H1 (cell line): ENCODE results near the gene MT1G.
A peak's percentile ranks its signal among the peaks of the same experiment; 100 is the strongest.

Experiments
- CTCF ChIP-seq, 3 experiments: IDR thresholded peaks; 1 replicate in 2 of 3; 2 replicates in 1 of 3; pipeline versions ENCODE4 v1.5.1 to v1.6.1; 2011; ENCODE audit warnings: low read length in 3 of 3, mild to moderate bottlenecking in 3 of 3, inconsistent platforms in 2 of 3, low read depth in 1 of 3, moderate library complexity in 1 of 3; ENCODE audit not compliant: insufficient read depth in 1 of 3; ENCODE audit errors: control extremely low read depth in 1 of 3
- EZH2 ChIP-seq: fragments of 200-600 bp; sonication (generic); IDR thresholded peaks from 2 replicates; pipeline ENCODE4 v1.7.1; 2012; ENCODE audit warnings: low read depth, mild to moderate bottlenecking, moderate library complexity, low read length, inconsistent platforms; ENCODE audit not compliant: severe bottlenecking
- TBP ChIP-seq: IDR thresholded peaks from 2 replicates; pipeline ENCODE4 v1.6.1; 2011; ENCODE audit warnings: low read depth, low read length, improper control_type of control experiment

DNA sequence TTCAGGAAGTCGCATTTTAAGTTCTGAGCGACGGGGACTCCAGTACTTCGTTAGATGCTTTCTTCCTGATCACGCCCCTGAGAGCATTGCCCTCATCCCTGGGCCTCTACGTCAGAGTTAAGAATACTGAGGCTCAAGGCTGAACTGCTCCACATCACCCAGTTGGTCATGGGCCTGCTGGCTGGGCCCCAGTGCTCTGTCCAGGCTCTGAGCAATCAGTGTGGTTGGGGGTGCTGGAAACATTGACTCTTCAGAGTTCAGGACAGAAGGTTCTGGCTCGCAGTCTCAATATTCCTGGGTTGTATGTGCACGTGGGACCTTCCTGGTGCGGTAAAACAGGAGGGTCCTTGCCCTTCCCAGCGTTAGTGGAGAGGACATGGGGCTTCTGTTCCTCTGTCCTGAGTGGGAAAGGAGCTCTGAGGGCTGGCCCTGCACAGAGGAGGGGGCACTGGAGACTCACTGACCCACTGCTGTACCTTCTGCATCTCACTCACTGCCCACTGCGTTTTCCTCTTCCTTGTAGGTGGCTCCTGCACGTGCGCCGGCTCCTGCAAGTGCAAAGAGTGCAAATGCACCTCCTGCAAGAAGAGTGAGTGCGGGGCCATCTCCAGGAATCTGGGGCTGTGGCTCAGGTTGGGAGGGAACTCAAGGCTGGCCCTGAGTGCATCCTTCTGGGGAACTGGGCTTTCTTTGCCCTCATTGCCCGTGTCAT is 41.8 kb downstream of the MT1G start:
- no peak for TF ChIP-seq CTCF (IDR thresholded peaks at IDR 0.05; ENCODE audit: control extremely low read depth in 1 of 3, insufficient read depth in 1 of 3, low read depth in 1 of 3, low read length in 3 of 3)
- peak; percentile 10 for TF ChIP-seq EZH2
- no peak for TF ChIP-seq TBP
